GM12878 (cell line): ENCODE results near the gene EPB42. TPM values are rescaled to one million over a fixed set of nuclear protein-coding genes. Genes with fewer than 3 reads are reported as not detected.

Source experiments
- ATF7 ChIP-seq: fragments of 450-650 bp; IDR thresholded peaks from 2 replicates; pipeline ENCODE4 v1.6.1; 2016; ENCODE audit warnings: low read depth, mild to moderate bottlenecking
- BRCA1 ChIP-seq: IDR thresholded peaks from 2 replicates; pipeline ENCODE4 v1.6.1; 2011; ENCODE audit warnings: low read depth, low read length, improper control_type of control experiment
- CHD2 ChIP-seq: IDR thresholded peaks from 2 replicates; pipeline ENCODE4 v1.6.1; 2011; ENCODE audit warnings: low read depth, low read length, improper control_type of control experiment, borderline replicate concordance
- CHD4 ChIP-seq: fragments of 200-600 bp; sonication (generic); IDR thresholded peaks from 2 replicates; pipeline ENCODE4 v1.6.1; 2016; ENCODE audit warnings: mild to moderate bottlenecking
- ESRRA ChIP-seq: IDR thresholded peaks from 2 replicates; pipeline ENCODE4 v1.6.1; 2012; ENCODE audit warnings: mild to moderate bottlenecking, low read length, improper control_type of control experiment
- HCFC1 ChIP-seq: fragments of 150-350 bp; IDR thresholded peaks from 2 replicates; pipeline ENCODE4 v1.6.1; 2014; ENCODE audit warnings: low read length
- NFIC ChIP-seq: IDR thresholded peaks from 2 replicates; pipeline ENCODE4 v1.6.1; 2012; ENCODE audit warnings: low read depth, mild to moderate bottlenecking, inconsistent platforms, low read length, moderate library complexity
- RELA ChIP-seq: fragments of 450-650 bp; IDR thresholded peaks from 2 replicates; pipeline ENCODE4 v1.8.0; 2014; ENCODE audit warnings: borderline replicate concordance; ENCODE audit not compliant: partially characterized antibody
- RFX5 ChIP-seq: IDR thresholded peaks from 2 replicates; pipeline ENCODE4 v1.6.1; 2011; ENCODE audit warnings: low read depth, low read length, improper control_type of control experiment
- RUNX3 ChIP-seq: IDR thresholded peaks from 2 replicates; pipeline ENCODE4 v1.6.1; 2012; ENCODE audit warnings: low read length, inconsistent platforms
- SREBF1 ChIP-seq: IDR thresholded peaks from 2 replicates; pipeline ENCODE4 v1.6.1; 2012; ENCODE audit warnings: mild to moderate bottlenecking, low read length
- TARDBP ChIP-seq: IDR thresholded peaks from 2 replicates; pipeline ENCODE4 v1.6.1; 2016; ENCODE audit warnings: borderline replicate concordance
- ZNF384 ChIP-seq: IDR thresholded peaks from 2 replicates; pipeline ENCODE4 v1.6.1; 2012; ENCODE audit warnings: low read depth, mild to moderate bottlenecking, low read length, improper control_type of control experiment, borderline replicate concordance
- ZSCAN29 ChIP-seq: fragments of 450-650 bp; IDR thresholded peaks from 2 replicates; pipeline ENCODE4 v1.6.1; 2017; ENCODE audit warnings: mild to moderate bottlenecking, moderate library complexity
- ZZZ3 ChIP-seq: IDR thresholded peaks from 2 replicates; pipeline ENCODE4 v1.6.1; 2011; ENCODE audit warnings: low read depth; ENCODE audit not compliant: control insufficient read depth, insufficient read length
- polyA plus RNA-seq, 11 experiments: library from polyadenylated mRNA; depleted of rRNA in 4 of 11; unstranded in 6 of 11; stranded (reverse) in 5 of 11; fragments of >200 nt; fragmentation: Nextera tagmentation in 4 of 11; fragmentation: Illumina TruSeq in 1 of 11; extraction: Ambion mirVana in 4 of 11; extraction: Trizol in 1 of 11; gene quantifications; 1 replicate in 1 of 11; 2 replicates in 10 of 11; pipeline versions ENCODE4 v1.2.1 to v1.2.3, GENCODE V29; 2011 to 2016; ENCODE audit warnings: inconsistent platforms in 2 of 11, missing spikeins in 2 of 11, low read depth in 1 of 11
- total RNA-seq, 4 experiments: library from RNA; depleted of rRNA in 3 of 4; stranded (reverse); fragments of >200 nt in 3 of 4; fragmentation: Illumina TruSeq in 1 of 4; extraction: Trizol in 1 of 4; gene quantifications; 2 replicates each; pipeline versions ENCODE4 v1.2.1 to v1.2.3, GENCODE V29; 2013 to 2021
- TF ChIP-seq, protein P1 (sequence below): IDR thresholded peaks from 2 replicates; pipeline ENCODE4 v1.6.1; 2011; ENCODE audit warnings: mild to moderate bottlenecking, low read depth, low read length, moderate library complexity; ENCODE audit not compliant: insufficient replicate concordance

The EPB42 gene
- total and polyA plus RNA-seq, 10 of the 15 experiments (the other 5 are each of a cell fraction or from before 2014, with no cell fraction given): not detected

DNA sequence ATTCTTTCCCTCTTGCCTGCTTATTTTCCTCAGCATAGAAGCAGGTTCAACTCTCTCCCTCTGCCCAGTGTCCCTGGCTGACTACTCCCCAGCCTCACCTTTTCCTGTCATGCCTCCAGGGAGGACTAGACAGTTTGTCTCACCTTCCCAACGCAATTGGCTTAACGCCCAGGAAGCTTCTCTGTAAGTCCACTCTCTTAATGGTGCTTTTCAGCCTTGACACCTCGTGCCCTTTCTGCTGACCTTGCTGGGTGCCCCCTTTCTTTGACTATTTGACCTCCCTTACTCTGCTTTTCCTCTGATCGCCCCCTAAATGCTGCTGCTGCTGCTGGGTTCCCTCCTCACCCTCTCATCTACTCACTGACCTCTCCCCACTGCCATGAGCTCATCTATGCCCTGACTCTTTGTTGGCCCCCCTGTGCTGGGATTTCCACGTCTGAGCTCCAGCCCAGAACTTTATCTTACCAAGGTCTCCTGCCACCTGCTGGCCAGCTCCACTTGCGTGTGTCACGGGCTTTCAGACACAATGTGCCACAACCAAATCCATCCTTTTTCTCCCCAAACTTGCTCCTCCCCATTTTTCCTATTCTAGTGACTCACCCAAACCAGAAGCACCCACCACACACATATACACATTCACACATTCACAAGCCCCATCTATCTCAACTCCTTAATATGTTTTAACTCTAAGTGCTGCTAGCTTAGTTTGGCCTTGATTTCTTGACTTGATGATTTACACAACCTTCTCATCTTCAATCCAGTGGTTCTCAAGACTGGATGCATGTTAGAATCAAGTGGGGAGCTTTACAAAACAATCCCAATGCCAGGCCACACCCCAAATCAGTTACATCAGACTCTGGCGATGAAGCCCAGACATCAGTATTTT is 16.6 kb downstream of the EPB42 start (continued):
- TF ChIP-seq ESRRA: no peak
- TF ChIP-seq RELA: no peak
- TF ChIP-seq, protein P1, sequence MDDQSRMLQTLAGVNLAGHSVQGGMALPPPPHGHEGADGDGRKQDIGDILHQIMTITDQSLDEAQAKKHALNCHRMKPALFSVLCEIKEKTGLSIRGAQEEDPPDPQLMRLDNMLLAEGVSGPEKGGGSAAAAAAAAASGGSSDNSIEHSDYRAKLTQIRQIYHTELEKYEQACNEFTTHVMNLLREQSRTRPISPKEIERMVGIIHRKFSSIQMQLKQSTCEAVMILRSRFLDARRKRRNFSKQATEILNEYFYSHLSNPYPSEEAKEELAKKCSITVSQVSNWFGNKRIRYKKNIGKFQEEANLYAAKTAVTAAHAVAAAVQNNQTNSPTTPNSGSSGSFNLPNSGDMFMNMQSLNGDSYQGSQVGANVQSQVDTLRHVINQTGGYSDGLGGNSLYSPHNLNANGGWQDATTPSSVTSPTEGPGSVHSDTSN: no peak
- no peak for TF ChIP-seq CHD4
- no peak for TF ChIP-seq RUNX3
- no peak for TF ChIP-seq NFIC
- no peak for TF ChIP-seq SREBF1
- no peak for TF ChIP-seq ZZZ3
- TF ChIP-seq ATF7: 0 out of 2 replicates have a peak, but pooled peaks have one; percentile 45
- TF ChIP-seq HCFC1: no peak
- no peak for TF ChIP-seq TARDBP
- TF ChIP-seq CHD2: no peak
- no peak for TF ChIP-seq ZNF384
- no peak for TF ChIP-seq ZSCAN29
- no peak for TF ChIP-seq RFX5
- TF ChIP-seq BRCA1: no peak
